Endothelial cell of umbilical vein (primary cell): ENCODE results near the gene PLEKHH3.

ENCODE experiments used
- EZH2 ChIP-seq: IDR thresholded peaks from 2 replicates; pipeline ENCODE4 v1.6.1; 2012; ENCODE audit warnings: borderline replicate concordance, low read depth, mild to moderate bottlenecking, moderate library complexity, low read length, inconsistent platforms; ENCODE audit not compliant: severe bottlenecking
- FOS ChIP-seq: IDR thresholded peaks from 2 replicates; pipeline ENCODE4 v1.6.1; 2011; ENCODE audit warnings: mild to moderate bottlenecking, low read length, moderate library complexity, borderline replicate concordance; ENCODE audit not compliant: insufficient read depth
- JUN ChIP-seq: IDR thresholded peaks from 2 replicates; pipeline ENCODE4 v1.6.1; 2011; ENCODE audit warnings: borderline replicate concordance, low read depth; ENCODE audit not compliant: insufficient read length, insufficient read depth
- MYC ChIP-seq: IDR thresholded peaks from one replicate; pipeline ENCODE4 v1.6.1; 2011; ENCODE audit warnings: mild to moderate bottlenecking, low read depth, low read length
- POLR2A ChIP-seq: IDR thresholded peaks from 2 replicates; pipeline ENCODE4 v1.6.1; 2012; ENCODE audit warnings: low read depth, mild to moderate bottlenecking, control low read depth, low read length
- POLR2AphosphoS5 ChIP-seq: IDR thresholded peaks from 2 replicates; pipeline ENCODE4 v1.6.1; 2012; ENCODE audit warnings: low read depth, mild to moderate bottlenecking, control low read depth, low read length, moderate library complexity; ENCODE audit not compliant: insufficient read depth
- TF ChIP-seq, protein P1 (sequence below), 2 donors: IDR thresholded peaks; 1 replicate in 1 of 2; 2 replicates in 1 of 2; pipeline ENCODE4 v1.5.1; 2011; ENCODE audit warnings: low read length in 2 of 2, mild to moderate bottlenecking in 2 of 2, moderate library complexity in 2 of 2, control low read depth in 1 of 2, inconsistent platforms in 1 of 2, low read depth in 1 of 2; ENCODE audit not compliant: insufficient read depth in 1 of 2; ENCODE audit errors: extremely low read depth in 1 of 2
- TF ChIP-seq, protein P2 (sequence below): IDR thresholded peaks from 2 replicates; pipeline ENCODE4 v1.6.1; 2011; ENCODE audit not compliant: insufficient read depth, insufficient read length

DNA sequence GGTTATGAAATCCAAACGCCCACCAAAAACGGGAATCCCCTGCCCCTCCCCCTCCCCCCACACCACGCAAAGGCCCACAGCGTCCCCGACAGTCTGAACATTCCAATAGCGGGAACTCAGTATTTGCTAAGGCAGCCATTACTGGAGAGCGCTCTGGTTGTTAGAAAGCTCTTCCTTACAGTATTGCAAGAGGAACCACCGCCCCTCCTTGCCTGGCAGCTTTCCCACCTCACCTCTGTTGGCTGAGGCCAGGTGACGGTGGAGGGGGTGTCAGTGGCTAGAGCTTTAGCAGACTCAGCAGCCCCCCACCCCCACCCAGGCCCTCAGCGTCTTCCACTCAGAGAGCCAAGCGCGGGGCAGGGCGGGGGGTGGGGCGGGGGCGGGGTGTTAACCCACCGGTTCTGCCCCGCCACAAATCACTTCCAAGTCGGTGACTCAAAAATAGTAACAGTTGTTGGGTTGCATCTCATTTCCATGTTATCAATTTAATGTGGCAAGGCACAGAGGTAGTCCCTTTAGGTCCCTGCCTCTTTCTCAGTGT is 2.2 kb upstream of the PLEKHH3 start:
- TF ChIP-seq JUN (no peak), POLR2A (no peak), EZH2 (no peak), MYC (no peak), POLR2AphosphoS5 (no peak), FOS (no peak)
- TF ChIP-seq, protein P1, sequence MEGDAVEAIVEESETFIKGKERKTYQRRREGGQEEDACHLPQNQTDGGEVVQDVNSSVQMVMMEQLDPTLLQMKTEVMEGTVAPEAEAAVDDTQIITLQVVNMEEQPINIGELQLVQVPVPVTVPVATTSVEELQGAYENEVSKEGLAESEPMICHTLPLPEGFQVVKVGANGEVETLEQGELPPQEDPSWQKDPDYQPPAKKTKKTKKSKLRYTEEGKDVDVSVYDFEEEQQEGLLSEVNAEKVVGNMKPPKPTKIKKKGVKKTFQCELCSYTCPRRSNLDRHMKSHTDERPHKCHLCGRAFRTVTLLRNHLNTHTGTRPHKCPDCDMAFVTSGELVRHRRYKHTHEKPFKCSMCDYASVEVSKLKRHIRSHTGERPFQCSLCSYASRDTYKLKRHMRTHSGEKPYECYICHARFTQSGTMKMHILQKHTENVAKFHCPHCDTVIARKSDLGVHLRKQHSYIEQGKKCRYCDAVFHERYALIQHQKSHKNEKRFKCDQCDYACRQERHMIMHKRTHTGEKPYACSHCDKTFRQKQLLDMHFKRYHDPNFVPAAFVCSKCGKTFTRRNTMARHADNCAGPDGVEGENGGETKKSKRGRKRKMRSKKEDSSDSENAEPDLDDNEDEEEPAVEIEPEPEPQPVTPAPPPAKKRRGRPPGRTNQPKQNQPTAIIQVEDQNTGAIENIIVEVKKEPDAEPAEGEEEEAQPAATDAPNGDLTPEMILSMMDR (IDR thresholded peaks at IDR 0.05; ENCODE audit: extremely low read depth in 1 of 2, insufficient read depth in 1 of 2, low read depth in 1 of 2, low read length in 2 of 2): no peak
- TF ChIP-seq, protein P2, sequence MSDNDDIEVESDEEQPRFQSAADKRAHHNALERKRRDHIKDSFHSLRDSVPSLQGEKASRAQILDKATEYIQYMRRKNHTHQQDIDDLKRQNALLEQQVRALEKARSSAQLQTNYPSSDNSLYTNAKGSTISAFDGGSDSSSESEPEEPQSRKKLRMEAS: no peak
